Glutamatergic neuron (in vitro differentiated cells): ENCODE measurements around the gene GJA8. TPM values are rescaled to one million over a fixed set of nuclear protein-coding genes. Genes with fewer than 3 reads are reported as not detected.

Experiments used
- DNase-seq: peaks from one replicate; pipeline ENCODE4 v3.0.0; 2022
- H3K27ac Mint-ChIP-seq: one replicate; pipeline ENCODE4 v1.8.0; 2020; ENCODE audit warnings: mild to moderate bottlenecking, mixed read lengths, inconsistent platforms; ENCODE audit not compliant: unreplicated experiment
- H3K27me3 Mint-ChIP-seq: one replicate; pipeline ENCODE4 v1.8.0; 2020; ENCODE audit warnings: mild to moderate bottlenecking, moderate library complexity, mixed read lengths, inconsistent platforms; ENCODE audit not compliant: unreplicated experiment
- H3K36me3 Mint-ChIP-seq: one replicate; pipeline ENCODE4 v1.8.0; 2020; ENCODE audit warnings: mild to moderate bottlenecking, mixed read lengths, inconsistent platforms; ENCODE audit not compliant: unreplicated experiment
- H3K4me1 Mint-ChIP-seq: one replicate; pipeline ENCODE4 v1.8.0; 2020; ENCODE audit warnings: mild to moderate bottlenecking, low read depth, mixed read lengths, inconsistent platforms; ENCODE audit not compliant: unreplicated experiment
- H3K4me3 Mint-ChIP-seq: one replicate; pipeline ENCODE4 v1.8.0; 2020; ENCODE audit warnings: mild to moderate bottlenecking, mixed read lengths, inconsistent platforms; ENCODE audit not compliant: unreplicated experiment
- H3K9me3 Mint-ChIP-seq: one replicate; pipeline ENCODE4 v1.8.0; 2020; ENCODE audit warnings: mild to moderate bottlenecking, moderate library complexity, mixed read lengths, inconsistent platforms; ENCODE audit not compliant: unreplicated experiment
- total RNA-seq: library from RNA; stranded (reverse); fragmentation: NEBNext Ultra II Directional; extraction: Animal tissue kit (Norgen Biotek cat#: 25700); gene quantifications from one replicate; pipeline ENCODE4 v1.2.1, GENCODE V29; 2021; ENCODE audit not compliant: unreplicated experiment
- TF ChIP-seq, protein P1 (sequence below): fragments of 200-600 bp; sonication (generic); IDR thresholded peaks from one replicate; pipeline ENCODE4 v1.5.0; 2021; ENCODE audit not compliant: partially characterized antibody, unreplicated experiment

The GJA8 gene
- total RNA-seq, 1 donor from 2014 or later, result not detected

DNA sequence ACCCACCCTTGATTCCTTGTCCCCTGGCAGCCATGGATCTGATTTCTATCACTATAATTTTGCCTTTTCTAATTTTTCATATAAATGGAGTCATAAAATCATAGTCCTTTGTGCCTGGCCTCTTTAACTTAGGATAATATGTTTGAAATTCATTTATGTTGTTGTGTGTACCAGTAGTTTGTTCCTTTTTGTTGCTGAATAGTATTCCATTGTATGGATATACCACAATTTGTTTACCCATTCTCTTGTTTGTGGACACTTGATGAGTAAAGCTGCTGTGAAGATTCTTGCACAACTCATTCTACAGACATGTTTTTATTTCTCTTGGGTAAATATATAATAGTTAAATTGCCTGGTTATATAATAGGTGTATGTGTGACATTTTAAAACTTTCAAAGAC lies 22.7 kb upstream of the GJA8 start:
- DNase-seq, result no peak
- Mint-ChIP-seq H3K36me3 (peaks cover 5% of the 10 kb centered on the region), H3K27me3 (peaks cover 1% of the 10 kb centered on the region), H3K9me3 (no peaks in the 10 kb centered on the region), H3K4me1 (no peaks in the 10 kb centered on the region), H3K27ac (no peak overlapping the region), H3K4me3 (no peak overlapping the region)
- TF ChIP-seq, protein P1, sequence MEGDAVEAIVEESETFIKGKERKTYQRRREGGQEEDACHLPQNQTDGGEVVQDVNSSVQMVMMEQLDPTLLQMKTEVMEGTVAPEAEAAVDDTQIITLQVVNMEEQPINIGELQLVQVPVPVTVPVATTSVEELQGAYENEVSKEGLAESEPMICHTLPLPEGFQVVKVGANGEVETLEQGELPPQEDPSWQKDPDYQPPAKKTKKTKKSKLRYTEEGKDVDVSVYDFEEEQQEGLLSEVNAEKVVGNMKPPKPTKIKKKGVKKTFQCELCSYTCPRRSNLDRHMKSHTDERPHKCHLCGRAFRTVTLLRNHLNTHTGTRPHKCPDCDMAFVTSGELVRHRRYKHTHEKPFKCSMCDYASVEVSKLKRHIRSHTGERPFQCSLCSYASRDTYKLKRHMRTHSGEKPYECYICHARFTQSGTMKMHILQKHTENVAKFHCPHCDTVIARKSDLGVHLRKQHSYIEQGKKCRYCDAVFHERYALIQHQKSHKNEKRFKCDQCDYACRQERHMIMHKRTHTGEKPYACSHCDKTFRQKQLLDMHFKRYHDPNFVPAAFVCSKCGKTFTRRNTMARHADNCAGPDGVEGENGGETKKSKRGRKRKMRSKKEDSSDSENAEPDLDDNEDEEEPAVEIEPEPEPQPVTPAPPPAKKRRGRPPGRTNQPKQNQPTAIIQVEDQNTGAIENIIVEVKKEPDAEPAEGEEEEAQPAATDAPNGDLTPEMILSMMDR, result no peak

- TF ChIP-seq, protein P1, result no peak
- DNase-seq, result no peak
- Mint-ChIP-seq H3K9me3 (no peaks in the 10 kb centered on the region), H3K4me3 (no peak overlapping the region), H3K4me1 (no peaks in the 10 kb centered on the region), H3K27me3 (no peaks in the 10 kb centered on the region), H3K36me3 (peaks cover 5% of the 10 kb centered on the region), H3K27ac (no peak overlapping the region)
Observed at GRCh38 chr1:147882535-147882934, 20.1 kb upstream of the GJA8 start.

DNA sequence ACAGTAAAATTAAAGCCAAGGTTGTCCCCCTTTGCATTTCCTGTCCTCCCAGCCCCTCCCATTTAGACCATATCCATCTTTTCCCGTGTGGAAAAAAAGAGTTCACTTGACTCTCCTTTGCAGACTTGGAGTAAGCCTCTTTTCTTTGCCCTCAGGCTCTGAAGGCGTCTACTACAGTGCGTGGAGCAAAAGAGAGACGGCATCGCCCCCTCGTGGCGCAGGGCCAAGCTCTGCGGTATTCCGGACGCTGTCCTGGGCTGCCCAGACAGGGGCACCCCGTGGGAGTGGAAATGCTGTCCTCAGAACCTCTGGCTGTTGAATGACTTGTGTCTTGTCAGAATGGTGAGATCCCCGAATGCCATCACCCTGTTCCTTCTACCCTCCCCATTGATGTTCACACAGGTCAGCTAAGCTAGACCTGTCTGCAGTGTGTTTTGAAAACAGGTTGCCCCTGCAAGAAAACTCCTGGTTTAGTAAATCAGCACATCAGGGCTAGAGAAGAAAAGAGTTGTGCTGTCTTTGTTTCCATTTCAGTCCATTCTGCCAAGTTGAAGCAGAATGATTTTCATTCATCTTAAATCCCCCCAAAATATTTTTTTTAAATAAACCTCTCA lies 12.3 kb upstream of the GJA8 start:
- Mint-ChIP-seq H3K36me3 (no peaks in the 10 kb centered on the region), H3K27ac (no peak overlapping the region), H3K27me3 (peaks cover 2% of the 10 kb centered on the region), H3K4me1 (no peaks in the 10 kb centered on the region), H3K9me3 (no peaks in the 10 kb centered on the region), H3K4me3 (no peak overlapping the region)
- TF ChIP-seq, protein P1, result peak; percentile 70
- peak; percentile 91 for DNase-seq

- Mint-ChIP-seq H3K9me3 (no peaks in the 10 kb centered on the region), H3K36me3 (no peaks in the 10 kb centered on the region), H3K27me3 (peaks cover 2% of the 10 kb centered on the region), H3K4me3 (no peak overlapping the region), H3K27ac (no peak overlapping the region), H3K4me1 (no peaks in the 10 kb centered on the region)
- TF ChIP-seq, protein P1, result no peak
- no peak for DNase-seq
Observed at GRCh38 chr1:147891088-147891487, 11.5 kb upstream of the GJA8 start.

DNA sequence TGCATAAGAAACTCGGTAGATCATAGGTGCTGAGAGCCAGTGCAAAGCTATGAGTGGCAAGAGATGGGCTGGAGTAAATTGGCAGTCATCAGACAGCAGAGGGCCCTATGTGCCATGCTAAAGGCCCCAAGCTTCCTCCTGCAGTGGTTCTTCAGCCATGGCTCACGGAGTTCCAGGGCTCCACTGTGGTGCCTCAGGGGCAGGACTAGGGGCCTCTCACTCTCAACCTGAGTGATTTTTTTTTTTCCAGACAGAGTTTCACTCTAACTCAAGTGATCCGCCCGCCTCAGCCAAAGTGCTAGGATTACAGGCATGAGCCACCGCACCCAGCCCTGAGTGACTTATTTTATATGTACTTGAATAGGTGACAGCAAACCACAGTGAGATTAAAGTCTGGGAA lies 10.4 kb upstream of the GJA8 start:
- Mint-ChIP-seq H3K4me1 (no peaks in the 10 kb centered on the region), H3K4me3 (no peak overlapping the region), H3K27ac (no peak overlapping the region), H3K36me3 (no peaks in the 10 kb centered on the region), H3K9me3 (no peaks in the 10 kb centered on the region), H3K27me3 (peaks cover 2% of the 10 kb centered on the region)
- TF ChIP-seq, protein P1, result no peak
- DNase-seq, result no peak
